ENCODE results near the gene EXOC1. TPM values are rescaled to one million over a fixed set of nuclear protein-coding genes. Genes with fewer than 3 reads are reported as not detected.

Gene EXOC1
- total RNA-seq, 1 experiment from 2014 or later: 21.2 TPM

GRCh38 chr4:55838952-55839351, 14.5 kb upstream of the EXOC1 start:
- Histone ChIP-seq H4K8ac (replicated peaks; ENCODE audit: insufficient read length, low read depth, low read length) (no peak overlapping the region), H2BK12ac (ENCODE audit: insufficient read length, low read depth, low read length) (no peak overlapping the region), H2AFZ (ENCODE audit: low read length) (no peak overlapping the region), H4K91ac (ENCODE audit: insufficient read length, low read depth, low read length) (no peak overlapping the region), H3K9ac (ENCODE audit: extremely low read depth, insufficient read length, low read length) (no peak overlapping the region), H3K14ac (ENCODE audit: insufficient read depth, low read length) (no peak overlapping the region), H2BK5ac (ENCODE audit: insufficient read length, low read length) (no peak overlapping the region), H3K27ac (ENCODE audit: insufficient read length, low read depth, low read length) (no peak overlapping the region), H3K4me1 (ENCODE audit: insufficient read depth, low read length) (no peaks in the 10 kb centered on the region), H3T11ph (ENCODE audit: low read length) (no peak overlapping the region), H2AK5ac (ENCODE audit: insufficient read length, low read length) (no peak overlapping the region), H3K79me1 (ENCODE audit: insufficient read depth, low read depth, low read length, poor library complexity, severe bottlenecking) (no peaks in the 10 kb centered on the region), H3K27me3 (ENCODE audit: insufficient read depth, low read length) (no peaks in the 10 kb centered on the region), H3K18ac (ENCODE audit: insufficient read length, low read depth, low read length) (no peak overlapping the region), H2BK20ac (ENCODE audit: low read depth, low read length, poor library complexity, severe bottlenecking) (no peak overlapping the region), H3K4me2 (ENCODE audit: insufficient read depth, insufficient read length, low read length) (no peak overlapping the region), H2BK120ac (ENCODE audit: low read depth, low read length, poor library complexity, severe bottlenecking) (no peak overlapping the region), H3K23ac (ENCODE audit: insufficient read length, low read depth, low read length) (no peak overlapping the region), H3K56ac (ENCODE audit: insufficient read length, low read depth, low read length) (no peak overlapping the region), H3K4ac (ENCODE audit: low read depth, low read length) (no peak overlapping the region), H3K23me2 (ENCODE audit: insufficient read length, low read depth, low read length, poor library complexity, severe bottlenecking) (no peaks in the 10 kb centered on the region), H2BK15ac (ENCODE audit: low read depth, low read length) (no peak overlapping the region), H3K79me2 (ENCODE audit: insufficient read depth, low read length) (no peaks in the 10 kb centered on the region), H3K9me3 (ENCODE audit: control insufficient read depth, low read depth, low read length) (no peaks in the 10 kb centered on the region), H4K20me1 (ENCODE audit: control insufficient read depth, insufficient read depth, insufficient read length) (no peaks in the 10 kb centered on the region), H4K5ac (ENCODE audit: insufficient read length, low read depth, low read length) (no peak overlapping the region)
- Mint-ChIP-seq H3K27ac (no peak overlapping the region), H3K9me3 (peaks cover 15 to 18% of the 10 kb centered on the region in 2 experiments; a peak in 4 of 5 replicates), H3K4me1 (peaks cover 10% of the 10 kb centered on the region in 2 experiments), H3K27me3 (ENCODE audit: low read depth) (peaks cover 1% of the 10 kb centered on the region; the same call in 1 of the 2 replicates), H3K36me3 (ENCODE audit: insufficient read depth in 1 of 3, low read depth in 3 of 3) (peaks cover 0 to 14% (median 2%) of the 10 kb centered on the region in 3 experiments; a peak in 4 of 7 replicates), H3K4me3 (no peak overlapping the region)
- TF ChIP-seq CTCF (conservative IDR thresholded peaks at IDR 0.05): no peak
- no peak for DNase-seq
